Measurements from ENCODE around the gene GABRD. TPM values are rescaled to one million over a fixed set of nuclear protein-coding genes. Genes with fewer than 3 reads are reported as not detected.

Gene GABRD
- total RNA-seq, 1 donor from 2014 or later: not detected

- H3K4me1 ChIP-seq (ENCODE audit: insufficient read depth, low read length): no peaks in the 10 kb centered on the region
- H3K9me3 Mint-ChIP-seq (ENCODE audit: unreplicated experiment): no peaks in the 10 kb centered on the region
- H2AFZ ChIP-seq (ENCODE audit: low read depth, low read length): no peak overlapping the region
- no peaks in the 10 kb centered on the region for H3K79me2 ChIP-seq (ENCODE audit: insufficient read depth, low read length)
- peaks cover 20% of the 10 kb centered on the region for H3K27me3 Mint-ChIP-seq (ENCODE audit: low read depth, unreplicated experiment)
- H3K9ac ChIP-seq (ENCODE audit: low read length): no peak overlapping the region
- no peak overlapping the region for H3K4me3 Mint-ChIP-seq (ENCODE audit: unreplicated experiment)
- no peak overlapping the region for H3K4me3 ChIP-seq (ENCODE audit: insufficient read depth, low read depth, low read length)
- H3K4me1 Mint-ChIP-seq (ENCODE audit: low read depth, unreplicated experiment): no peaks in the 10 kb centered on the region
- TF ChIP-seq EZH2 (IDR thresholded peaks at IDR 0.05; ENCODE audit: insufficient read depth, low read length) (no peak), CTCF (IDR thresholded peaks at IDR 0.05; ENCODE audit: insufficient read depth, low read depth, low read length) (no peak)
- H3K27me3 ChIP-seq (ENCODE audit: insufficient read depth, low read length): peaks cover 20% of the 10 kb centered on the region
- no peak for DNase-seq (ENCODE audit: low read depth)
- H3K36me3 Mint-ChIP-seq (ENCODE audit: low read depth, unreplicated experiment): no peaks in the 10 kb centered on the region
- FAIRE-seq: no peak
- no peak overlapping the region for H3K27ac ChIP-seq (ENCODE audit: low read depth, low read length)
- no peaks in the 10 kb centered on the region for H3K9me3 ChIP-seq (ENCODE audit: insufficient read depth, low read depth, low read length)
- H3K36me3 ChIP-seq (ENCODE audit: insufficient read depth, low read length): no peaks in the 10 kb centered on the region
- no peak overlapping the region for H3K4me2 ChIP-seq (ENCODE audit: low read length)
- no peaks in the 10 kb centered on the region for H4K20me1 ChIP-seq (ENCODE audit: insufficient read depth, low read length)
- H3K27ac Mint-ChIP-seq (ENCODE audit: unreplicated experiment): no peak overlapping the region
Measured at GRCh38 chr1:2001773-2002411, 17.3 kb upstream of the GABRD start.

- Histone ChIP-seq H3K4me1 (ENCODE audit: insufficient read depth, low read length) (no peaks in the 10 kb centered on the region), H3K27ac (ENCODE audit: low read depth, low read length) (no peak within 1 kb of the TSS), H4K20me1 (ENCODE audit: insufficient read depth, low read length) (no peaks in the 10 kb centered on the region), H3K9me3 (ENCODE audit: insufficient read depth, low read depth, low read length) (no peaks in the 10 kb centered on the region), H3K27me3 (ENCODE audit: insufficient read depth, low read length) (peaks cover 15% of the 10 kb centered on the region), H3K4me2 (ENCODE audit: low read length) (peak within 1 kb of the TSS; percentile 81), H2AFZ (ENCODE audit: low read depth, low read length) (peak within 1 kb of the TSS; percentile 35), H3K79me2 (ENCODE audit: insufficient read depth, low read length) (no peaks in the 10 kb centered on the region), H3K4me3 (ENCODE audit: insufficient read depth, low read depth, low read length) (peak within 1 kb of the TSS; percentile 32), H3K9ac (ENCODE audit: low read length) (no peak within 1 kb of the TSS), H3K36me3 (ENCODE audit: insufficient read depth, low read length) (no peaks in the 10 kb centered on the region)
- Mint-ChIP-seq H3K4me3 (ENCODE audit: unreplicated experiment) (peak within 1 kb of the TSS; percentile 75), H3K36me3 (ENCODE audit: low read depth, unreplicated experiment) (no peaks in the 10 kb centered on the region), H3K27ac (ENCODE audit: unreplicated experiment) (peak within 1 kb of the TSS; percentile 53), H3K27me3 (ENCODE audit: low read depth, unreplicated experiment) (peaks cover 26% of the 10 kb centered on the region), H3K4me1 (ENCODE audit: low read depth, unreplicated experiment) (no peaks in the 10 kb centered on the region), H3K9me3 (ENCODE audit: unreplicated experiment) (no peaks in the 10 kb centered on the region)
- DNase-seq (ENCODE audit: low read depth) (peak; percentile 29), FAIRE-seq (no peak)
- no peak for TF ChIP-seq CTCF (IDR thresholded peaks at IDR 0.05; ENCODE audit: insufficient read depth, low read depth, low read length)
- no peak for TF ChIP-seq EZH2 (IDR thresholded peaks at IDR 0.05; ENCODE audit: insufficient read depth, low read length)
Measured at GRCh38 chr1:2003541-2004131, 15.5 kb upstream of the GABRD start, which contains the start of gene CFAP74. Gene CFAP74 (minus strand): TSS chr1:2003786. CDS start chr1:1990956, 12,830 bp downstream.

GRCh38 chr1:2004856-2005255 is 14.3 kb upstream of the GABRD start:
- no peaks in the 10 kb centered on the region for H3K36me3 ChIP-seq (ENCODE audit: insufficient read depth, low read length)
- no peaks in the 10 kb centered on the region for H4K20me1 ChIP-seq (ENCODE audit: insufficient read depth, low read length)
- H3K4me1 ChIP-seq (ENCODE audit: insufficient read depth, low read length): no peaks in the 10 kb centered on the region
- H3K9ac ChIP-seq (ENCODE audit: low read length): no peak overlapping the region
- Mint-ChIP-seq H3K4me3 (ENCODE audit: unreplicated experiment) (no peak overlapping the region), H3K27me3 (ENCODE audit: low read depth, unreplicated experiment) (peaks cover 37% of the 10 kb centered on the region), H3K36me3 (ENCODE audit: low read depth, unreplicated experiment) (no peaks in the 10 kb centered on the region), H3K4me1 (ENCODE audit: low read depth, unreplicated experiment) (no peaks in the 10 kb centered on the region), H3K27ac (ENCODE audit: unreplicated experiment) (no peak overlapping the region), H3K9me3 (ENCODE audit: unreplicated experiment) (no peaks in the 10 kb centered on the region)
- FAIRE-seq: no peak
- no peak overlapping the region for H3K4me3 ChIP-seq (ENCODE audit: insufficient read depth, low read depth, low read length)
- no peak for DNase-seq (ENCODE audit: low read depth)
- no peak overlapping the region for H3K27ac ChIP-seq (ENCODE audit: low read depth, low read length)
- no peaks in the 10 kb centered on the region for H3K79me2 ChIP-seq (ENCODE audit: insufficient read depth, low read length)
- H3K27me3 ChIP-seq (ENCODE audit: insufficient read depth, low read length): peaks cover 20% of the 10 kb centered on the region
- H3K4me2 ChIP-seq (ENCODE audit: low read length): no peak overlapping the region
- no peak overlapping the region for H2AFZ ChIP-seq (ENCODE audit: low read depth, low read length)
- TF ChIP-seq EZH2 (IDR thresholded peaks at IDR 0.05; ENCODE audit: insufficient read depth, low read length): no peak
- TF ChIP-seq CTCF (IDR thresholded peaks at IDR 0.05; ENCODE audit: insufficient read depth, low read depth, low read length): no peak
- H3K9me3 ChIP-seq (ENCODE audit: insufficient read depth, low read depth, low read length): no peaks in the 10 kb centered on the region
